ENCODE measurements around the gene LMBRD2. TPM values are rescaled to one million over a fixed set of nuclear protein-coding genes. Genes with fewer than 3 reads are reported as not detected.
"Not testable (repeated sequence)": the region's sequence is repeated elsewhere in the genome, so short reads cannot be mapped to it uniquely, and the experiment has no call there.

LMBRD2 gene
- total and polyA plus RNA-seq, 2 donors (not counting 1 experiment from before 2014, with no cell fraction given), result 7.2 to 19.8 TPM

GRCh38 chr5:36129666-36130065 is 22.0 kb downstream of the LMBRD2 start:
- not testable (repeated sequence) for H2AFZ ChIP-seq (ENCODE audit: low read length); H3K9ac ChIP-seq (ENCODE audit: insufficient read depth, low read length); H3K27ac ChIP-seq (ENCODE audit: insufficient read depth, low read length); H4K20me1 ChIP-seq (ENCODE audit: control insufficient read depth, extremely low read depth, insufficient read depth, low read length); H3K9me3 ChIP-seq (ENCODE audit: control insufficient read depth, insufficient read depth, low read depth, low read length); H3K4me3 ChIP-seq (replicated peaks in 1 of 4; ENCODE audit: control extremely low read depth in 1 of 4, insufficient read depth in 1 of 4, low read depth in 3 of 4, low read length in 4 of 4); H3K36me3 ChIP-seq (ENCODE audit: control insufficient read depth, insufficient read depth, low read length); H3K79me2 ChIP-seq (ENCODE audit: control insufficient read depth, insufficient read depth, low read length); DNase-seq (ENCODE audit: low read depth in 2 of 2); H3K27me3 ChIP-seq (ENCODE audit: control insufficient read depth, insufficient read depth, low read length); H3K4me1 ChIP-seq (ENCODE audit: control insufficient read depth, extremely low read depth, insufficient read depth, low read length); H3K4me2 ChIP-seq (ENCODE audit: extremely low read depth, insufficient read depth, low read length)

GRCh38 chr5:36128795-36129194 is 22.9 kb downstream of the LMBRD2 start:
- Histone ChIP-seq H3K36me3 (ENCODE audit: control insufficient read depth, insufficient read depth, low read length) (no peaks in the 10 kb centered on the region), H3K4me2 (ENCODE audit: extremely low read depth, insufficient read depth, low read length) (no peak overlapping the region), H3K9me3 (ENCODE audit: control insufficient read depth, insufficient read depth, low read depth, low read length) (no peaks in the 10 kb centered on the region), H3K9ac (ENCODE audit: insufficient read depth, low read length) (no peak overlapping the region), H4K20me1 (ENCODE audit: control insufficient read depth, extremely low read depth, insufficient read depth, low read length) (no peaks in the 10 kb centered on the region), H3K27me3 (ENCODE audit: control insufficient read depth, insufficient read depth, low read length) (no peaks in the 10 kb centered on the region), H2AFZ (ENCODE audit: low read length) (no peak overlapping the region), H3K27ac (ENCODE audit: insufficient read depth, low read length) (no peak overlapping the region), H3K4me3 (replicated peaks in 1 of 4; ENCODE audit: control extremely low read depth in 1 of 4, insufficient read depth in 1 of 4, low read depth in 3 of 4, low read length in 4 of 4) (no peak overlapping the region), H3K4me1 (ENCODE audit: control insufficient read depth, extremely low read depth, insufficient read depth, low read length) (no peaks in the 10 kb centered on the region), H3K79me2 (ENCODE audit: control insufficient read depth, insufficient read depth, low read length) (no peaks in the 10 kb centered on the region)
- DNase-seq (ENCODE audit: low read depth in 2 of 2), result no peak
- no peak for TF ChIP-seq EZH2 (IDR thresholded peaks at IDR 0.05; ENCODE audit: low read length, missing control alignments)
- TF ChIP-seq CTCF (conservative IDR thresholded peaks at IDR 0.05 in 1 of 2, IDR thresholded peaks at IDR 0.05 in 1 of 2; ENCODE audit: low read depth in 1 of 2, low read length in 2 of 2), result no peak

- Histone ChIP-seq H3K27ac (ENCODE audit: insufficient read depth, low read length) (no peak overlapping the region), H2AFZ (ENCODE audit: low read length) (no peak overlapping the region), H4K20me1 (ENCODE audit: control insufficient read depth, extremely low read depth, insufficient read depth, low read length) (no peaks in the 10 kb centered on the region), H3K27me3 (ENCODE audit: control insufficient read depth, insufficient read depth, low read length) (no peaks in the 10 kb centered on the region), H3K4me2 (ENCODE audit: extremely low read depth, insufficient read depth, low read length) (no peak overlapping the region), H3K4me3 (replicated peaks in 1 of 4; ENCODE audit: control extremely low read depth in 1 of 4, insufficient read depth in 1 of 4, low read depth in 3 of 4, low read length in 4 of 4) (no peak overlapping the region), H3K79me2 (ENCODE audit: control insufficient read depth, insufficient read depth, low read length) (no peaks in the 10 kb centered on the region), H3K4me1 (ENCODE audit: control insufficient read depth, extremely low read depth, insufficient read depth, low read length) (no peaks in the 10 kb centered on the region), H3K9me3 (ENCODE audit: control insufficient read depth, insufficient read depth, low read depth, low read length) (no peaks in the 10 kb centered on the region), H3K9ac (ENCODE audit: insufficient read depth, low read length) (no peak overlapping the region), H3K36me3 (ENCODE audit: control insufficient read depth, insufficient read depth, low read length) (no peaks in the 10 kb centered on the region)
- TF ChIP-seq CTCF (conservative IDR thresholded peaks at IDR 0.05 in 1 of 2, IDR thresholded peaks at IDR 0.05 in 1 of 2; ENCODE audit: low read depth in 1 of 2, low read length in 2 of 2) (no peak), EZH2 (IDR thresholded peaks at IDR 0.05; ENCODE audit: low read length, missing control alignments) (no peak)
- DNase-seq (ENCODE audit: low read depth in 2 of 2), result no peak
Observed at GRCh38 chr5:36125868-36126267, 25.8 kb downstream of the LMBRD2 start.

All from fibroblast of lung (primary cell).